ENCODE data around the gene FREM2.

GRCh38 chr13:38703255-38703654, 16.4 kb downstream of the FREM2 start:
- no peak for TF ChIP-seq PHF8 (CRISPR knock-in tag; IDR thresholded peaks at IDR 0.05)
- TF ChIP-seq GABPA (IDR thresholded peaks at IDR 0.05; ENCODE audit: low read depth, low read length): no peak
- TF ChIP-seq GABPA (CRISPR knock-in tag; IDR thresholded peaks at IDR 0.05; ENCODE audit: low read depth): no peak
- no peak for TF ChIP-seq ISL2 (CRISPR knock-in tag; IDR thresholded peaks at IDR 0.05)
- no peak for TF ChIP-seq TAF1 (CRISPR knock-in tag; IDR thresholded peaks at IDR 0.05)
- no peak for TF ChIP-seq SUZ12 (IDR thresholded peaks at IDR 0.05; ENCODE audit: low read depth, low read length)
